HEK293 (cell line): ENCODE results near the gene MRPL20.
A peak's percentile ranks its signal among the peaks of the same experiment; 100 is the strongest.

Experiments
- GLI2 ChIP-seq: fragments of 450-650 bp; formaldehyde crosslinking; IDR thresholded peaks from 2 replicates; pipeline ENCODE4; 2017; ENCODE audit warnings: missing biosample characterization, missing genetic modification characterization, low read depth, borderline replicate concordance
- HOXD13 ChIP-seq: sonication (generic); formaldehyde crosslinking; IDR thresholded peaks from 2 replicates; pipeline ENCODE4 v1.8.0; 2022; ENCODE audit warnings: missing genetic modification reagents, borderline replicate concordance
- KLF9 ChIP-seq: fragments of 450-650 bp; formaldehyde crosslinking; IDR thresholded peaks from 2 replicates; pipeline ENCODE4 v1.5.1; 2016; ENCODE audit warnings: missing biosample characterization, missing genetic modification characterization, low read depth
- OVOL3 ChIP-seq: fragments of 450-650 bp; formaldehyde crosslinking; IDR thresholded peaks from 2 replicates; pipeline ENCODE4 v1.5.1; 2016; ENCODE audit warnings: missing biosample characterization, missing genetic modification characterization
- REPIN1 ChIP-seq: fragments of 450-650 bp; formaldehyde crosslinking; IDR thresholded peaks from 2 replicates; pipeline ENCODE4 v1.5.1; 2017; ENCODE audit warnings: missing biosample characterization, missing genetic modification characterization, low read depth
- YY1 ChIP-seq: fragments of 450-650 bp; formaldehyde crosslinking; IDR thresholded peaks from 2 replicates; pipeline ENCODE4 v1.5.1; 2018; ENCODE audit warnings: missing biosample characterization, missing genetic modification characterization
- ZBTB1 ChIP-seq: fragments of 450-650 bp; formaldehyde crosslinking; IDR thresholded peaks from 2 replicates; pipeline ENCODE4 v1.5.1; 2016; ENCODE audit warnings: missing biosample characterization, missing genetic modification characterization
- ZBTB10 ChIP-seq: fragments of 450-650 bp; formaldehyde crosslinking; IDR thresholded peaks from 2 replicates; pipeline ENCODE4 v1.5.1; 2016; ENCODE audit warnings: missing biosample characterization, missing genetic modification characterization
- ZBTB49 ChIP-seq: fragments of 450-650 bp; formaldehyde crosslinking; IDR thresholded peaks from 2 replicates; pipeline ENCODE4 v1.5.1; 2016; ENCODE audit warnings: missing biosample characterization, missing genetic modification characterization, low read depth
- ZBTB7A ChIP-seq: fragments of 450-650 bp; formaldehyde crosslinking; IDR thresholded peaks from 2 replicates; pipeline ENCODE4 v1.5.1; 2016; ENCODE audit warnings: low read depth, missing biosample characterization, missing genetic modification characterization
- ZIC2 ChIP-seq: fragments of 450-650 bp; formaldehyde crosslinking; IDR thresholded peaks from 2 replicates; pipeline ENCODE4 v1.5.1; 2016; ENCODE audit warnings: missing biosample characterization, missing genetic modification characterization
- ZNF16 ChIP-seq: fragments of 450-650 bp; formaldehyde crosslinking; IDR thresholded peaks from 2 replicates; pipeline ENCODE4 v1.5.1; 2016; ENCODE audit warnings: low read depth, missing biosample characterization, missing genetic modification characterization
- ZNF211 ChIP-seq: fragments of 450-650 bp; formaldehyde crosslinking; IDR thresholded peaks from 2 replicates; pipeline ENCODE4 v1.5.1; 2016; ENCODE audit warnings: low read depth, missing biosample characterization, missing genetic modification characterization
- ZNF394 ChIP-seq: fragments of 450-650 bp; formaldehyde crosslinking; IDR thresholded peaks from 2 replicates; pipeline ENCODE4 v1.5.1; 2016; ENCODE audit warnings: missing biosample characterization, missing genetic modification characterization, mild to moderate bottlenecking, moderate library complexity, borderline replicate concordance
- ZNF501 ChIP-seq: fragments of 450-650 bp; formaldehyde crosslinking; IDR thresholded peaks from 2 replicates; pipeline ENCODE4 v1.5.1; 2016; ENCODE audit warnings: missing biosample characterization, missing genetic modification characterization
- ZNF530 ChIP-seq: fragments of 450-650 bp; formaldehyde crosslinking; IDR thresholded peaks from 2 replicates; pipeline ENCODE4 v1.5.1; 2016; ENCODE audit warnings: low read depth, missing biosample characterization, missing genetic modification characterization
- ZNF571 ChIP-seq: fragments of 450-650 bp; formaldehyde crosslinking; IDR thresholded peaks from 2 replicates; pipeline ENCODE4 v1.5.0; 2017; ENCODE audit warnings: missing biosample characterization, missing genetic modification characterization
- ZNF626 ChIP-seq: fragments of 450-650 bp; sonication (Bioruptor Pico); formaldehyde crosslinking; IDR thresholded peaks from 2 replicates; pipeline ENCODE4 v1.5.1; 2018; ENCODE audit warnings: missing biosample characterization, missing genetic modification characterization, inconsistent platforms
- ZNF677 ChIP-seq: fragments of 450-650 bp; IDR thresholded peaks from 2 replicates; pipeline ENCODE4 v1.5.0; 2018; ENCODE audit warnings: missing biosample characterization, mild to moderate bottlenecking, missing genetic modification characterization, moderate library complexity
- ZNF707 ChIP-seq: fragments of 450-650 bp; formaldehyde crosslinking; IDR thresholded peaks from 2 replicates; pipeline ENCODE4 v1.5.1; 2016; ENCODE audit warnings: missing biosample characterization, missing genetic modification characterization
- ZNF791 ChIP-seq: fragments of 450-650 bp; formaldehyde crosslinking; IDR thresholded peaks from 2 replicates; pipeline ENCODE4 v1.5.1; 2016; ENCODE audit warnings: missing biosample characterization, missing genetic modification characterization
- ZSCAN23 ChIP-seq: fragments of 450-650 bp; formaldehyde crosslinking; IDR thresholded peaks from 2 replicates; pipeline ENCODE4 v1.5.1; 2016; ENCODE audit warnings: missing biosample characterization, missing genetic modification characterization
- TF ChIP-seq, protein P1 (sequence below): fragments of 450-650 bp; IDR thresholded peaks from 2 replicates; pipeline ENCODE4 v1.5.1; 2018; ENCODE audit warnings: missing biosample characterization, missing genetic modification characterization
- TF ChIP-seq, protein P2 (sequence below): fragments of 450-650 bp; formaldehyde crosslinking; IDR thresholded peaks from 2 replicates; pipeline ENCODE4 v1.5.1; 2017; ENCODE audit warnings: missing biosample characterization, missing genetic modification characterization
- TF ChIP-seq, protein P3 (sequence below): fragments of 450-650 bp; formaldehyde crosslinking; IDR thresholded peaks from 2 replicates; pipeline ENCODE4 v1.5.1; 2017; ENCODE audit warnings: missing biosample characterization, missing genetic modification characterization
- TF ChIP-seq, protein P4 (sequence below): fragments of 450-650 bp; formaldehyde crosslinking; optimal IDR thresholded peaks from 2 replicates; pipeline ENCODE3; 2016; ENCODE audit warnings: missing biosample characterization, mild to moderate bottlenecking, missing genetic modification characterization

MRPL20 gene

GRCh38 chr1:1354271-1355247 is 52.5 kb downstream of the MRPL20 start (continued):
- TF ChIP-seq, protein P1, sequence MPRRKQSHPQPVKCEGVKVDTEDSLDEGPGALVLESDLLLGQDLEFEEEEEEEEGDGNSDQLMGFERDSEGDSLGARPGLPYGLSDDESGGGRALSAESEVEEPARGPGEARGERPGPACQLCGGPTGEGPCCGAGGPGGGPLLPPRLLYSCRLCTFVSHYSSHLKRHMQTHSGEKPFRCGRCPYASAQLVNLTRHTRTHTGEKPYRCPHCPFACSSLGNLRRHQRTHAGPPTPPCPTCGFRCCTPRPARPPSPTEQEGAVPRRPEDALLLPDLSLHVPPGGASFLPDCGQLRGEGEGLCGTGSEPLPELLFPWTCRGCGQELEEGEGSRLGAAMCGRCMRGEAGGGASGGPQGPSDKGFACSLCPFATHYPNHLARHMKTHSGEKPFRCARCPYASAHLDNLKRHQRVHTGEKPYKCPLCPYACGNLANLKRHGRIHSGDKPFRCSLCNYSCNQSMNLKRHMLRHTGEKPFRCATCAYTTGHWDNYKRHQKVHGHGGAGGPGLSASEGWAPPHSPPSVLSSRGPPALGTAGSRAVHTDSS (tag by site-specific recombination), result no peak
- no peak for TF ChIP-seq ZBTB10 (tag by site-specific recombination)
- no peak for TF ChIP-seq KLF9 (tag by site-specific recombination)
- no peak for TF ChIP-seq ZNF571
- no peak for TF ChIP-seq HOXD13 (CRISPR knock-in tag)
- no peak for TF ChIP-seq ZNF501 (tag by site-specific recombination)
- no peak for TF ChIP-seq YY1 (tag by site-specific recombination)
- TF ChIP-seq, protein P2, sequence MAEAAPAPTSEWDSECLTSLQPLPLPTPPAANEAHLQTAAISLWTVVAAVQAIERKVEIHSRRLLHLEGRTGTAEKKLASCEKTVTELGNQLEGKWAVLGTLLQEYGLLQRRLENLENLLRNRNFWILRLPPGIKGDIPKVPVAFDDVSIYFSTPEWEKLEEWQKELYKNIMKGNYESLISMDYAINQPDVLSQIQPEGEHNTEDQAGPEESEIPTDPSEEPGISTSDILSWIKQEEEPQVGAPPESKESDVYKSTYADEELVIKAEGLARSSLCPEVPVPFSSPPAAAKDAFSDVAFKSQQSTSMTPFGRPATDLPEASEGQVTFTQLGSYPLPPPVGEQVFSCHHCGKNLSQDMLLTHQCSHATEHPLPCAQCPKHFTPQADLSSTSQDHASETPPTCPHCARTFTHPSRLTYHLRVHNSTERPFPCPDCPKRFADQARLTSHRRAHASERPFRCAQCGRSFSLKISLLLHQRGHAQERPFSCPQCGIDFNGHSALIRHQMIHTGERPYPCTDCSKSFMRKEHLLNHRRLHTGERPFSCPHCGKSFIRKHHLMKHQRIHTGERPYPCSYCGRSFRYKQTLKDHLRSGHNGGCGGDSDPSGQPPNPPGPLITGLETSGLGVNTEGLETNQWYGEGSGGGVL (tag by site-specific recombination), result no peak
- TF ChIP-seq ZNF626 (tag by site-specific recombination), result no peak
- no peak for TF ChIP-seq ZNF530
- TF ChIP-seq ZBTB7A (tag by site-specific recombination), result 0 out of 2 replicates have a peak, but pooled peaks have one; percentile 49
- no peak for TF ChIP-seq GLI2 (tag by site-specific recombination)
- TF ChIP-seq ZNF677 (tag by site-specific recombination), result no peak
- TF ChIP-seq ZBTB49 (tag by site-specific recombination), result no peak
- no peak for TF ChIP-seq ZNF211 (tag by site-specific recombination)
- TF ChIP-seq ZBTB1 (tag by site-specific recombination), result no peak
- TF ChIP-seq ZNF394 (tag by site-specific recombination), result no peak
- no peak for TF ChIP-seq ZNF707 (tag by site-specific recombination)
- no peak for TF ChIP-seq ZSCAN23
- no peak for TF ChIP-seq ZNF16 (tag by site-specific recombination)
- TF ChIP-seq OVOL3 (tag by site-specific recombination), result no peak
- no peak for TF ChIP-seq ZIC2 (tag by site-specific recombination)
- TF ChIP-seq, protein P3, sequence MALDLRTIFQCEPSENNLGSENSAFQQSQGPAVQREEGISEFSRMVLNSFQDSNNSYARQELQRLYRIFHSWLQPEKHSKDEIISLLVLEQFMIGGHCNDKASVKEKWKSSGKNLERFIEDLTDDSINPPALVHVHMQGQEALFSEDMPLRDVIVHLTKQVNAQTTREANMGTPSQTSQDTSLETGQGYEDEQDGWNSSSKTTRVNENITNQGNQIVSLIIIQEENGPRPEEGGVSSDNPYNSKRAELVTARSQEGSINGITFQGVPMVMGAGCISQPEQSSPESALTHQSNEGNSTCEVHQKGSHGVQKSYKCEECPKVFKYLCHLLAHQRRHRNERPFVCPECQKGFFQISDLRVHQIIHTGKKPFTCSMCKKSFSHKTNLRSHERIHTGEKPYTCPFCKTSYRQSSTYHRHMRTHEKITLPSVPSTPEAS, result no peak
- TF ChIP-seq, protein P4, sequence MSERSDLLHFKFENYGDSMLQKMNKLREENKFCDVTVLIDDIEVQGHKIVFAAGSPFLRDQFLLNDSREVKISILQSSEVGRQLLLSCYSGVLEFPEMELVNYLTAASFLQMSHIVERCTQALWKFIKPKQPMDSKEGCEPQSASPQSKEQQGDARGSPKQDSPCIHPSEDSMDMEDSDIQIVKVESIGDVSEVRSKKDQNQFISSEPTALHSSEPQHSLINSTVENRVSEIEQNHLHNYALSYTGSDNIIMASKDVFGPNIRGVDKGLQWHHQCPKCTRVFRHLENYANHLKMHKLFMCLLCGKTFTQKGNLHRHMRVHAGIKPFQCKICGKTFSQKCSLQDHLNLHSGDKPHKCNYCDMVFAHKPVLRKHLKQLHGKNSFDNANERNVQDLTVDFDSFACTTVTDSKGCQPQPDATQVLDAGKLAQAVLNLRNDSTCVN, result peak; percentile 37
- TF ChIP-seq REPIN1 (tag by site-specific recombination), result no peak
- no peak for TF ChIP-seq ZNF791 (tag by site-specific recombination)
